SHP77 treated with DMSO at 0.1 percent for 48 hours (cell line): ENCODE measurements around the gene POFUT2.

Source experiments
- DNase-seq: peaks from one replicate; lab custom pipeline; 2025; lab: John Stamatoyannopoulos, UW

POFUT2 gene

GRCh38 chr21:45287438-45288391, at the start of gene POFUT2:
TSS of gene POFUT2 (minus strand) at chr21:45287895. CDS start at chr21:45287871, 24 bp downstream.
- DNase-seq: peak; percentile 82

- DNase-seq: no peak
These were observed 49.2 kb upstream of the POFUT2 start for GRCh38 chr21:45336870-45337269.

GRCh38 chr21:45336535-45336810, 48.8 kb upstream of the POFUT2 start:
- no peak for DNase-seq

GRCh38 chr21:45335761-45336534, 48.3 kb upstream of the POFUT2 start:
- no peak for DNase-seq

- no peak for DNase-seq
These were observed 47.6 kb upstream of the POFUT2 start for GRCh38 chr21:45335151-45335760.

GRCh38 chr21:45334591-45335081, 46.9 kb upstream of the POFUT2 start:
- no peak for DNase-seq

GRCh38 chr21:45334134-45334533, 46.4 kb upstream of the POFUT2 start:
- DNase-seq: no peak

- DNase-seq: no peak
These were observed 46.0 kb upstream of the POFUT2 start for GRCh38 chr21:45333583-45334121.

GRCh38 chr21:45332981-45333582, 45.4 kb upstream of the POFUT2 start:
- DNase-seq: no peak

- DNase-seq: no peak
These were observed 44.7 kb upstream of the POFUT2 start for GRCh38 chr21:45332415-45332814.

- DNase-seq: no peak
These were observed 43.9 kb upstream of the POFUT2 start for GRCh38 chr21:45331531-45332147.

GRCh38 chr21:45330851-45331261, 43.2 kb upstream of the POFUT2 start:
- DNase-seq: no peak

- DNase-seq: no peak
These were observed 42.5 kb upstream of the POFUT2 start for GRCh38 chr21:45330075-45330781.

GRCh38 chr21:45329261-45330074, 41.8 kb upstream of the POFUT2 start:
- no peak for DNase-seq

GRCh38 chr21:45328198-45329091, 40.8 kb upstream of the POFUT2 start:
- DNase-seq: no peak

GRCh38 chr21:45327441-45328197, 39.9 kb upstream of the POFUT2 start:
- DNase-seq: no peak

- no peak for DNase-seq
These were observed 39.3 kb upstream of the POFUT2 start for GRCh38 chr21:45326891-45327440.
